Measurements from ENCODE around the gene PDS5B.

The PDS5B gene

DNA sequence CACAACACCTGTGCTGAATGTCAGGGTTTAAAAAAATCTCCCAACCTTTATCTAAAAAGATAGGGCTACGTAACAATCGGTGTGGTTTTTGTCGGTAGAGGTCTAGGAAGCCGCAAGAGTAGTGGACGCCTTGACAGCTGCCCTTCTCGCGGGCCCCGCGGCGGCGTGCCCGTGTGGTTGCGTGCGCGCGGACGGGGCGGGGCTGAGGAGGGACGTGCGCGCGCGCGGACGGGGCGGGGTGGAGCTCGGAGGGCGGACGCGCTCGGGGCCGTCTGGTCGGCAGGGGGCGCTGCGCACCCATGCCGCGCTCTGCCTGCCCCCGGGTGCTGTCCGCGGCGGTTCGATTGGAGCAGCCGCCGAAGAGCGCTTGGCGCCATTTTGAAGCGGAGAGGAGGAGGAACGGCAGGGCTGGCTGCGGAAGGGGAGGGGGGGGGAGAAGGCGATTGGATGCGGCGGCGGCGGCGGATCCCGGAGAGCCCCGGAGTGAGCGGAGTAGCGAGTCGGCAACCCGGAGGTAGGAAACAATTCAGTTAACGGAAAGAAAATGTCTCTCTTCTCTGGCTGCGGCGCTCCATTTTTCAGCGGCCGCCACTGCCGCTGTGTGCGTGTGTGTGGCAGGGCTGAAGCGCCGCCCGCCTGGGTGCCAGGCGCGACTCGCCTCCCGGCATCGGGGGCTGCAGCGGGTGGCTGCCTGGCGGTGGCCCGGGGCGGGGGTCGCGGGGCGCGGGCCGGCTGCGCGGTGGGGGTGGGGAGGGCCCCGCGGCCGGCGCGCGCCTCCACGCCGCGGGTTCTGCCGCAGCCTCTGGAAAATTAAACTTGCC, at the start of gene PDS5B:
PDS5B (plus strand) TSS at position 373 of the 821 bp plus-strand sequence. CDS start 62,321 bp downstream, outside the sequence.
- TF ChIP-seq, protein P1, sequence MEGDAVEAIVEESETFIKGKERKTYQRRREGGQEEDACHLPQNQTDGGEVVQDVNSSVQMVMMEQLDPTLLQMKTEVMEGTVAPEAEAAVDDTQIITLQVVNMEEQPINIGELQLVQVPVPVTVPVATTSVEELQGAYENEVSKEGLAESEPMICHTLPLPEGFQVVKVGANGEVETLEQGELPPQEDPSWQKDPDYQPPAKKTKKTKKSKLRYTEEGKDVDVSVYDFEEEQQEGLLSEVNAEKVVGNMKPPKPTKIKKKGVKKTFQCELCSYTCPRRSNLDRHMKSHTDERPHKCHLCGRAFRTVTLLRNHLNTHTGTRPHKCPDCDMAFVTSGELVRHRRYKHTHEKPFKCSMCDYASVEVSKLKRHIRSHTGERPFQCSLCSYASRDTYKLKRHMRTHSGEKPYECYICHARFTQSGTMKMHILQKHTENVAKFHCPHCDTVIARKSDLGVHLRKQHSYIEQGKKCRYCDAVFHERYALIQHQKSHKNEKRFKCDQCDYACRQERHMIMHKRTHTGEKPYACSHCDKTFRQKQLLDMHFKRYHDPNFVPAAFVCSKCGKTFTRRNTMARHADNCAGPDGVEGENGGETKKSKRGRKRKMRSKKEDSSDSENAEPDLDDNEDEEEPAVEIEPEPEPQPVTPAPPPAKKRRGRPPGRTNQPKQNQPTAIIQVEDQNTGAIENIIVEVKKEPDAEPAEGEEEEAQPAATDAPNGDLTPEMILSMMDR (IDR thresholded peaks at IDR 0.05; ENCODE audit: insufficient read depth, low read depth, low read length, missing control alignments): peak; percentile 79
- DNase-seq (ENCODE audit: low read depth): peak; percentile 97
- peak within 1 kb of the TSS; percentile 70 for H3K4me3 ChIP-seq (ENCODE audit: low read depth, low read length)

DNA sequence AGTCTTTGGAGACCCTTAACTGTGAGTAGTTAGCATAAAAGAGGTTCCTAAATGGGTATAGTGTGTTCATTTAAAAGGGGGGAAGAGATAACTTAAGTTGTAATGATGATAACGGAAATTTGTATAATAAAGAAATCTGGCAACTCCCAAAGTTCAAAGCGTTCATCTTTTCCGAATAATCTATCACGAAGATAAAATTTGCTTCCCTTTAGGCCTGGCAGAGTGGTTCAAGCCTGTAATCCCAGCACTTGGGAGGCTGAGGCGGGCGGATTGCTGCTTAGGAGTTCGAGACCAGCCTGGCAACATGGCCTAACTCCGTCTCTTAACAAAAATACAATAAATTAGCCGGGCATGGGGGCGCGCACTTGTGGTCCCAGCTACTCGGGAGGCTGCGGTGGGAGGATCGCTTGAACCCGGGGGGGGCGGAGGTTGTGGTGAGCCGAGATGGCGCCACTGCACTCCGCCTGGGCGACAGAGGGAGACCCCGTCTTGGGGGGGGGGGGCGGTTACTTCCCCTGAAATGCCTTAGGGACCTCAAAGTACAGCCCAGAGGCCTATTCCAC, 48.6 kb upstream of the PDS5B start:
- no peak for DNase-seq (ENCODE audit: low read depth)
- peak overlapping the region; percentile 60 for H3K4me3 ChIP-seq (ENCODE audit: low read depth, low read length)
- TF ChIP-seq, protein P1 (IDR thresholded peaks at IDR 0.05; ENCODE audit: insufficient read depth, low read depth, low read length, missing control alignments): no peak

- TF ChIP-seq, protein P1 (IDR thresholded peaks at IDR 0.05; ENCODE audit: insufficient read depth, low read depth, low read length, missing control alignments): no peak
- H3K4me3 ChIP-seq (ENCODE audit: low read depth, low read length): peak overlapping the region; percentile 60
- DNase-seq (ENCODE audit: low read depth): peak; percentile 84
Observed at GRCh38 chr13:32538143-32538620, 48.1 kb upstream of the PDS5B start.

DNA sequence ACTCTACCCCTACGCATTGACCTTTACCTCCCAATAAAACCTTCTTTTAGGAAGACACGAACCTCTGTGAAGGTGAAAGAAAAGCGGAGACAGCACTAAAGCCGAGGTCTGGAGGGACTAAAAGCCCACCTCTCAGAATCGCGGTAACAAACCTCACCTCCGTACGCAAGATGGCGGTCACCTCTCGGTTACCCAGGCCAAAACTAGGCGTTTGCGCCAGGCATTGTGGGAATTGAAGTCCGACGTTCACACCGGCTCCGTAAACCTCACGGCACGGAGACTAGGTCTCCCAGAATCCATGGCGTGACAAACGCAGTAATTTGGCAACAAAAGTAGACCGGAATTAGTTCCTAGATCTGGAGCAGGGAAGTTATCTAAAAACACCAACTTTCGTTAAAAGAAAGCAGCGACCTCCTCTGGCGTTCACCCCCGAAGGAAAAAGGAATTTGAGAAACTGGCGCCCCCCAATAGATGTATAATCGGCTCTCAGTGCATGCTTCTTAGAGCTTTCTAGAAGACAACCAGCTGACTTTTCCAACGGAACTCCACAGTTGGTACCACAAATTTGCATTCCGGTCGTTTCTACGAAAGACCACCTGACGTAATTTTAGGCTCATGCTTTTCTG, 47.5 kb upstream of the PDS5B start, which contains the start of gene N4BP2L2:
N4BP2L2 (minus strand) TSS at position 175 of the 626 bp plus-strand sequence. CDS start 1,768 bp downstream, outside the sequence.
- DNase-seq (ENCODE audit: low read depth): peak; percentile 97
- TF ChIP-seq, protein P1 (IDR thresholded peaks at IDR 0.05; ENCODE audit: insufficient read depth, low read depth, low read length, missing control alignments): no peak
- H3K4me3 ChIP-seq (ENCODE audit: low read depth, low read length): peak within 1 kb of the TSS; percentile 60

GRCh38 chr13:32542221-32542620, 44.0 kb upstream of the PDS5B start:
- TF ChIP-seq, protein P1 (IDR thresholded peaks at IDR 0.05; ENCODE audit: insufficient read depth, low read depth, low read length, missing control alignments): no peak
- no peak overlapping the region for H3K4me3 ChIP-seq (ENCODE audit: low read depth, low read length)
- no peak for DNase-seq (ENCODE audit: low read depth)

GRCh38 chr13:32545083-32545482, 41.2 kb upstream of the PDS5B start:
- peak; percentile 22 for DNase-seq (ENCODE audit: low read depth)
- TF ChIP-seq, protein P1 (IDR thresholded peaks at IDR 0.05; ENCODE audit: insufficient read depth, low read depth, low read length, missing control alignments): no peak
- H3K4me3 ChIP-seq (ENCODE audit: low read depth, low read length): no peak overlapping the region

Data from GM12865 (cell line).